HG03469 (cell line): ENCODE results near the gene SNTA1.
"Not testable (repeated sequence)": the region's sequence is repeated elsewhere in the genome, so short reads cannot be mapped to it uniquely, and the experiment has no call there.

Experiments used
- ATAC-seq: cut with Tn5 transposase; IDR thresholded peaks from one replicate; pipeline ENCODE4 v1.9.1; 2021; ENCODE audit warnings: mild to moderate bottlenecking, moderate library complexity, moderate number of reproducible peaks; ENCODE audit not compliant: unreplicated experiment

The SNTA1 gene

DNA sequence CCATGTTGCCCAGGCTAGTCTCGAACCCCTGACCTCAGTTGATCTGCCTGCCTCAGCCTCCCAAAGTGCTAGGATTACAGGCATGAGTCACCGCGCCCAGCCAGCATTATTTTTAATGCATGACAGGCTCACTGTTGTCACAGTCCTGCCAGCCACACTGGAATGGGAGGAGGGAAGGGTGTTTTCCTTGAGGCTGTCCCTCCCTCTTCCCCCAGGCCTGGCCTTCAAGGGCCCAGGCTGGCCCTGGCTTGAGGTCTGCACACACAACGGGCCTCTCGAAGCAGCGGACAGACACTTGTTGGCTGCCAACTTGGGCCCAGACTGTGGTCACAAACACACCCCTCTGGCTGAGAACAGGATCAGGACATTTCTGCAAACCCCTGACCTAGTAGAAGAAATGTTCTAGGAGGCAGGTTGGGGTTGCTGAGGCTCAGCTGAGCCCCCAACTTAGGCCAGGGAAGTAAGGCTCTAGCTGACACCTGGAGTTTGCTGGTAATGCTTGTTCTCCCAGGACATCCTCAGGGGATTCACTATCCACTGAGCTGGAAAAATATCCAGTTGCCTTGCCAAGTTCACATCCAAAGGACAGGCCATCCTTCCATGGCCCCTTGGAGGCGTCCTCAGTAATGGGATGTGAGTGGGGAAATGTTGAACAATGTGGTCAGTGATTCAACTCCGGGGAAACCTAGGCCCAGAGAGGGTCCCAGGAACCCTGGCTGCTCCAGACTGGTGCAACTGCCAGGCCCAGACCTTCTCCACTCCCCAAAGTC, 9.9 kb downstream of the SNTA1 start:
- no peak for ATAC-seq

DNA sequence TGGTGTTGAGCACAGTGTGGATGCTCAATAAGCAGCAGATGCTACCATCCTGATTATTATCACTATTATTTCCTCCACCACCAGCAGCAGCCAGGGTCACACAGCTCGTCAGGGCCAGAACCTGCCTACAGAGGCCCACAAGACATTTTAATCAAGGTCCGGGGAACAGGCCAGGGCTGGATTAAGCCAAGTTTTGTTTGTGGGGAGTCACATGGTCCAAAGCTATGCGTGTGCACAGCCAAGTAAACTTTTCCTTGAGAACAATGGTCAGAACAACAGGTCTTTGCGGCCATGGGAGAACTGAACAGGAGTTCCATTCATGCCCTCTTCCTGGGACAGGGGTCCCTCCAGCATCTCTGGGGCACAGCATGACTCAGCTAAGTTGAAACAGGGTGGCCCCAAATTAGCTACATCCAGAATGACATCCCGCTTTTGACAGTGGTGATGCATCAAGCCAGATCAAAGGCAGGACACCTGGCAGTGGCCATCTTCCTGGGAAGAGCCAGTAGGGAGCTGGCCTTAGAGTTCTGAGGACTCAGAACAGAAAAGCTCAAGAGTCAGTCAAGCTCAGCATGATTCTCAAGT, 11.7 kb downstream of the SNTA1 start:
- ATAC-seq: no peak

DNA sequence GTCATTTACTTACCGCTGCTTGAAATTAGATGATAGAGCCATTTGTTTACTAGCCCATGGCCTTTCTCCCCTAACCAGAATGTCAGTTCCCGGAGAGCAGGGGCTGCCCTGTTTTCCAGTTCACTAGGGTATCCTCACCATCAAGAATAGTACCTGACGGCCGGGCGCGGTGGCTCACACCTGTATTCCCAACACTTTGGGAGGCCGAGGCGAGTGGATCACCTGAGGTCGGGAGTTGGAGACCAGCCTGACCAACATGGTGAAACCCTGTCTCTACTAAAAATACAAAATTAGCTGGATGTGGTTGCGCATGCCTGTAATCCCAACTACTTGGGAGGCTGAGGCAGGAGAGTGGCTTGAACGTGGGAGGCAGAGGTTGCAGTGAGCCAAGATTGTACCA, 19.7 kb downstream of the SNTA1 start:
- ATAC-seq: not testable (repeated sequence)

DNA sequence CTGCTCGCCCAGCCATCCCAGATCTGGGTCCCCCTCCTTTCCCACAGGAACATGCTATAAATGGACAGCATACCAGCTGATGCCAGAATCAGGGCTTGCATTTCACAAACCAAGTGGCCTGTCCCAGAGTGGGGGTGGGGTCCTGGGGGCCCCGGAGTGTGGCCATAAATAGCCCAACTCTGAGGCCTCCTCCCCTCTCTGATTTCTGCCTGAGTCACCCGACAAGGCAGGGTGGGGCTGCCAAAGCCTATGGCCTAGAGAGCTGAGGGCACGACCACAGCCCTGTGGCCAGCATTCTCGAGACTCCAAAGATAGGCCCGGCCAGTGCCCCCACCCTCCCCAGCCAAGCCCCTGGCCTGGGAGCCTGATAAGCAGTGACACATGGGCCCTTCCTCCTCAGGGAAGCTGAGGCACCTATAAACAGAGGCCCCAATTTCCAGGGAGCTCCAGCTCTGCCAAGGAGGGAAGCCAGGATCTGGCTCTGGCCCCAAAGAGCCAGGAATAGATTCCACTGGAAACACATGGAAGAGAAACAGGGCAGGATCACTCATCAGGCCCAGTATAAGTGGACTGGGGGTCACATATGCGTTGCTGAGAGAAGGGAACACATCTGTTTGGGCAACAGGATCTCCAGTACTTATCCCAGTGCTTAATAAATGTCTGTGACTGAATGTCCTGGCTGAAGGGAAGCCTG, 20.3 kb downstream of the SNTA1 start:
- no peak for ATAC-seq

DNA sequence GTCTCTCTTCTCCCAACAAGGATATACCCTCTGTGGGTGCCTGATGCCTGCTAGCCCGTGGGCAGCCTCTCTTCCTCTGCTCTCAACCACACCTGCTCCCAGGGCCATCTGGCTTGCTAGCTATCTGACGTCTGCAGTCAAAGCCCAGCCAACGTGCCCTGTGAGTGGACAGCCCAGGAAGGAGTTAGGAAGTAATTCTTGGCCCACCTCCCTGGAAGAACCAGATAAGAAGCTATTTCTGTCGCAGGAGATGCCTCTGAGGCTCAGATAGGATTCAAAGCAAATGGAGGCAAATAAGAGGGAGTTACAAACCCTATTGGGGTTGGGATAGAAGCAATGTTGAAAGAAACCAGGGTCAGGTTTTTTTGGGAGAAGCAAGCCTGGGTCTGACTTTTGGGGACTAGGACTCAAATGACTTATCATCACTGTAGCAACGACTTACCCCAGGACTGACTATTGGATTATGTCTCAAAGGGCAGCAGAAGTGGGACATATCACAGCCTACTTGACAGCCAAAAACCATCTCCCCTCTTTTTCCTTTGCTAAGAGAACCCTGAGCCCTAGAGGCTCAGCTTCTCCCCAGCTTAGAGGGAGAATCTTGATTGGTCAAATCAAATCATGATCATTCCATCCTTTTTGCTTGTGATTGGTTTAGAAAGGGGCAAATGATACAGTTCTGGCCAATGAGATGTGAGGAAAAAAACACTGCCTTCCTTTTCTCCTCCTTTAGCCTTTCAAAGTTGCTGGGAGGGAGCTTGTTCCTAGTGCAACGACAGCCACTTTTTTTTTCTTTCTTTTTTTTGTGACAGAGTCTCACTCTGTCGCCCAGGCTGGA, 24.2 kb downstream of the SNTA1 start:
- no peak for ATAC-seq

DNA sequence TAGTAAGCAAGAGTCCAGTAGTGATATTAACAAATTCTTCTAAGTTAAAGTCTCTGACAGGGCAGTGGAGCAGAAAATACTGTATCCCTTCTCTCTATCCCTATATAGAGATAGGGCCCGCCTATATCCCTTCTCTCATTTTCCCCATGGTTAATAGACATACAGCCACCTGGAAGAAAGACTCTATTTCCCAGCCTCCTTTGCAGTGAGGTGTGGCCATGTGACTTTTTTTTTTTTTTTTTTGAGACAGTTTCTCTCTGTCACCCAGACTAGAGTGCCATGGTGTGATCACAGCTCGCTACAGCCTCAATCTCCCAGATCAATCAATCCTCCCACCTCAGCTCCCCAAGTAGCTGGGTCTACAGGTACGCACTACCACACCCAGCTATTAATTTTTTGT, 25.5 kb downstream of the SNTA1 start:
- no peak for ATAC-seq

DNA sequence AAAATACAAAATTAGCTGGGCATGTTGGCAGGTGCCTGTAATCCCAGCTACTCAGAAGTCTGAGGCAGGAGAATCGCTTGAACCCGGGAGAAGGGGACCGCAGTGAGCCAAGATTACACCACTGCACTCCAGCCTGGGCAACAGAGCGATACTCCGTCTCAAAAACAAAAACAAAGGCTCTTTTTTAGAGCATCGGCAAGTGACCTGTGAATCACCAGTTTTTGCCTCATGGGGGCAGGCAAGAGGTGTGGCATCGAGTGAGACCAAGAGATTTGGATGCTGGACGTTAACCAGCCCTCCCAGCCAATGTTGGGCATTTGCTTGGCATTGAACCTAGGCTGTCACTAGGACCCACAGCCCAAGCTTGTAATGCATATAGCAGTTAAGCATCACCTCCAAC, 27.6 kb downstream of the SNTA1 start:
- no peak for ATAC-seq

DNA sequence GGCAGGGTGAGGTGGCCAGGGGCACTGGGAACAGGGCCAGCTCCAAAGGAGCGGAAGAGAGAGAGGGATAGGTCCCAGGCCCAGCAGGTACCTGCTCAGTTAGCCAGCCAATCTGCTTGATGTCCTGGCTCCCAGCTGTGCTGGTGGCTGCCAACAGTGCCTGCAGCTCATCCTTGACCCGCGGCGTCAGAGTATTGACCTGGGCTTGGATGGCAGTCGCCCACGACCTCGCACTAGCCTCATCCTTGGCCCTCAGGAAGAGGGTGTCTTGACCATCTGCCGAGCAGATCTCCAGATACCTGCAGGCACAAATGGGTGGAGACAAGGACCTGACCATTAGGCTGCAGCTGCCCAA, 31.1 kb downstream of the SNTA1 start:
- ATAC-seq: no peak

DNA sequence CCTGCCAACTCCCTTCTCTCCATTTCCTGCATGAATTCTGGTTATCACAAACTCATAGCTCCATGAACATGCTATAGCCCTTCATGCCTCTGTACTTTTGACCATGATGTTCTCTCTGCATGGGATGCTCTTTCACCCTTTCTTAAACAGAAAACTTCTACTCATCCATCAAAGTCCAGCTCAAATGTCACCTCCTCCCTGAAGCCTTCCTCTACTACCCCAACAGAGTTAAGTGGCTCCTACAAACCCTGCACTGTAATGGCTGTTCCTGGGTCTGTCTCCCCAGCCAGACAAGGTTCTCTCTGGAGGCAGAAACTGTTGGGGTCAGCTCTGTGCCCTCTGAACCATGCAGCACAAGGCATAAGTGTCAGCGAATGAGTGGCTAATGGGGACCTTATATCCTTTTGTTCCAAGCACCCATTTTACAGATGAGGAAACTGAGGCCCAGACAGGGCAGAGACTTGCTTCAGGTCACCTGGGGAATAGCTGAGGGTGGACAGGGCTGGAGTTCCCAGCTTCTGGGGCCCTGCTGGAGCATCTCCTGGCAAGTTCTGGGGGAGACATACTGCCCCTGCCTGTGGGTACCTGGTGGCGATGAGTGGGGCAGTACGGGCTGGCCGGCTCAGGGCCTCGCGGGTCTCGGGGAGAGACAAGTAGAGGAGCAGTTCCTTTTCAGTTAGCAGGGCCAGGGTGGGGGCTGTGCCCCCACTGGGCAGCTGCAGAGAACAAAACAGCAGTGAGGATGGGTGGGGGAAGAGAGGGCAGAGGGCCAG, 31.7 kb downstream of the SNTA1 start:
- ATAC-seq: no peak

DNA sequence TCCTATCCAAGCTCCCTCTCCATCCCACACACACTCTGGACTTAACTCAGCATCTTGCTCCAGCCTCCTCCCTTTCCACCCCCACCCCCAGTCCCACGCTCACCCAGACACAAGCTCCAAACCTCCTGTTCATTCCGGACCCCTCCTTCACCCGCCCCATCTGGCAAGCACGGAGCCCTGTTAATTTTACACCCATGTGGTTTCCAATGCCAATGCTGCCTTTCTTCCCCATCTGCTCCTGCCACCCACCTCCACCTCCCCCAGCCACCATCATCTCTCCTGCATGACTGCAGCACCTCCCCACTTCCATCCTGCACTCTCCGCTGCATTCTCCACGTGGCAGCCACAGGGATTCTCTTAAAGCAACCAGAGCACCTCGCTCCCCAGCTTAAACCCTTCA, 32.3 kb downstream of the SNTA1 start:
- no peak for ATAC-seq

DNA sequence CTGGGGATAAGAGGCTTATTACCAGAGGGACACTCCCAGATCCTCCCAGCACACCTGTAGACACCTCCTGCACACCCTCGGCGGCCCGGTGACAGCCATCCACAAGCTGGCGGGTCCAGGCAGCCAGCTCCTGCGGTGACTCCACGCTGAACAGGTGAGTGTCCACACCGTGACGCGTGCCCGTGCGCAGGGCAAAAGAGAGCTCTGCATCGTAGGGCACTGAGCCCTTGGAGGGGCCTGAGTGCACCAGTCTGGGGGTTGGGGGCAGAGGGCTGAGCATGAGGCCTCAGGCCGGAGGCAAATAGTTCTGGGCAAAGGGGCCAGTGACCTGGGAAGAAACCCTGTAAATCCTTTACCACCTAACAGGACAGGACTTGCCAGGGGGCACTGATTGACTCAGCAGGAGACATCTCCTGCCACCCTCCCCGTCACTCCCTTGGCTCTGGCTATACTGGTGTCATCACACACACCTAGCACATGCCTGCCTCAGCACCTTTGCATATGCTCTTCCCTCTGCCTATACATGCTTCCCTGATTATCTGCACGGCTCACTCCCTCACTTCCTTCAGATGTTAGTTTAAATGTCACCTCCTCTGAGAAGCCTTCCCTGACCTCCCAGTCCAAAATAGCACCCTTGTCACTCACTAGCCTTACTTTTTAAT, 33.4 kb downstream of the SNTA1 start:
- no peak for ATAC-seq

DNA sequence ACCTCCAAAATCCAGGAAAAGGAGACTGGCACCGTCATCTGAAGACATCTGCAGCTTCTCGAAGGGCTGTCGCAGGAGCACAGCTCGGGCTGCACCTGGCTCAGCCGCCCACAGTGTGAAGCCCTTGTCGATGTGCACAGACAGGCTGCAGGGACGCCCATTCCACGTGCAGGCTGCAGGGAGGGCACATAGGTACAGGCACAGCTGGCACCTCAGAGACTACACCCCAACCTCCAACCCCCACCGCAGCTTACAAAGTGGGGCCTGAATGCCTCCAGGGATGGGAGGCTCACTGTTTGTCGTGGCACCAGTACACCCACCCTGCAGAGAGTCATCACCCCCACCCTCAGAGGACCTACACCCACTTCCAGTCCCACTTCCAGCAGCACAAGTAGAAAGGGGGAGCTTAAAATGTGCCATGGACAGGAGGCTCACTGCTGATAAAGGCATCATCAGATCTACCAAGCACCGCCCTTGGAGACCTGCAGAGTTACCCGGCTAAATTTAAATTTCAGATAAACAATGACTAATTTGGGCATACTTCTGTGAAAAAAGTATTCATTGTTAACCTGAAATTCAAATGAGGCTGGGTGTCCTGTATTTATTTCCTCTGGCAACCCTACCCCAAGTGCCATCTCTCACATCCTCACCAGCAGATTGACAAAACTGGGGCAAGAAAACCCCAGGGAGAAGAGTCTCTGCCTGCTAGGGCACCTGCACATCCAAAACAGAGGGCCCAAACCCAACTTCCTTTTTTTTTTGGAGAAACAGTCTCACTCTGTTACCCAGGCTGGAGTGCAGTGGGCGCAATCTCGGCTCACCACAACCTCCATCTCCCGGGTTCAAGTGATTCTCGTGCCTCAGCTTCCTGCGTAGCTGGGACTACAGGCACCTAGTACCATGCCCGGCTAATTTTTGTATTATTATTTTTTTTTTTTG, 34.6 kb downstream of the SNTA1 start:
- ATAC-seq: no peak

DNA sequence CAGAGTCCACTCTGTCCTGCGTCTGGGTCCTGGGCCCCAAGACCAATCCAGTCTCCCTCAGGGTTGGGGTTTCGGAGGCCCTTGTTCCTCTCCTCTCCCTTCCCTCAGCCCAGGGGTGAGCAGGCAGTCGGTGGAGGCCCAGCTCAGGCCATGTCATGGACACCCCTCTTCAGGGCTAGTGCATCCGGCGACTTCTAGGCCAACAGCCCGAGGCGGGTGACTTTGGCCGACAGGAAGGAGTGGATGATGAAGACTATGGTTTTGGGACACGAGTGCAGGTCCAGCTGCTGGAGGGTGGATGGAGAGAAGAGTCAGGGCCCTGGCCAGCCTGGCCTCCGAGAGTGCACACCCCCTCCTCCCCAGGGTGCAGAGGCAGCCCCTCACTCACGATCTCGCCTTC, 35.2 kb downstream of the SNTA1 start:
- ATAC-seq: no peak

DNA sequence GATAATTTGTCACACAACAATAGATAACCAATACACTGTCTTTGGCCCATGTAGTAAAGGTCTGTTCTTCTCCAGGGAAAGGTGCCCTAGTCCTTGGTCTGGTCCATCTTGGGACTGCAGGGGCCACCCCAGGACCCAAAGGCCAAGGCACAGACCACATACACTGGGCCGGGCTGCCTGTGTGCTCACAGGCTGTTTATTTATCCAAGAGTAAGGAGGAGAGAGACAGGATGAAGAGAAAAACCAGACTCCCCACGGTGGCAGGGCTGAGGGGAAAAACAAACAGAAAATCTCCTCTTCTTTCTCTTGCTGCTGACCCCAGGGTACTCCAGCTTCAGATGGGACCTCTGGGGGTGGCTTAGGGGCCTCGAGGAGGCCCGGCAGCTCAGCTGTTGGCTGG, 35.8 kb downstream of the SNTA1 start:
- ATAC-seq: no peak

DNA sequence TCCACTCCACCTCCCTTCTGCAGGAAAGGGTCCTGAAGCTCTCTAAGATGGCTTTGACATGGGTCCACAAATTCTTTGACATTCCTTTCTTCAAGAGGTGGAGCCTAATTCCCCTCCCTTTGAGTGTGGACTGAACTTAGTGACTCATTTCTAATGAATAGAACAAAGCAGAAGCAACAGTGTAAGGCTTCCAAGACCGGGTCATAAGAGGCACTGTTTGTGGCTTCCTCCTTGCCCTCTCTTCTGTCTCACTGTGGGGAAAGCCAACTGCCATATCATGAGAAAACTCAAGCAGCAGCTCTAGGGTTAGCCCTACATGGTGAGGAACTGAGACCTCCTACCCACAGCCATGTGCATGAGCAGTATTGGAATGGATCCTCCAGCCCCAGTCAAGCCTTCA, 36.3 kb downstream of the SNTA1 start:
- no peak for ATAC-seq

DNA sequence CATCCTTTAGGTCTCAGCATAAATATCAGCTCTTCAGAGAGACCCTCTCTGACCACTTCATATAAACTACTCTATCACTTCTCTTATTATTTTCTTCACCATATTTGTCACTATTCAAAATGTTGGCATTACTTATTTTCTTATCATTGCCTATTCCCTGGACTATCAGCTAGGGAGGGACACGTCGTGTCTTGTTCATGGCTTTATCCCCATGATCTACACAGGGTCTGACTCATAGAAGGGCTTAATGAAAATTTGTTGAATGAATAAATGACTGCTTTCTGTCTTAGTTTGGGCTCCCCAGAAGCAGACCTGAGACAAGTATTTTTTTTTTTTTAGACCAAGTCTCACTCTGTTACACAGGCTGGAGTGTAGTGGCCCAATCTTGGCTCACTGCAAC, 39.3 kb downstream of the SNTA1 start:
- no peak for ATAC-seq

DNA sequence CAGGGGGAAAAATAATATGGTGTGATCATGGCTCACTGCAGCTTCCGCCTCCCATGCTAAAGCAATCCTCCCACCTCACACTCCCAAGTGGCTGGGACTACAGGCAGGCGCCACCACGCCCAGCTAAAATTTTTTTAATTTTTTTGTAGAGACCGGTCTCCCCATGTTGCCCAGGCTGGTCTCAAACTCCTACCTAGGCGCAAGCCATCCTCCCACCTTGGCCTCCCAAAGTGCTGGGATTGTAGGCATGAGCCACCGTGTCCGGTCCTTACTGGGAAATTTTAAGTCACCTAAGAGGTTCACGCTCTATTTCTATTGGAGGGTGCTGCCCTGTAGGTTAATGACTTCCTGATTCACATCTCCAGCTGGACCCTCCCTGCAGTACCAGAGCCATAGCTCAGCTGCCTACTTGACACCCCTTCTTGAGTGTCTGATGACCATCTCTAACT, 41.6 kb downstream of the SNTA1 start:
- no peak for ATAC-seq

DNA sequence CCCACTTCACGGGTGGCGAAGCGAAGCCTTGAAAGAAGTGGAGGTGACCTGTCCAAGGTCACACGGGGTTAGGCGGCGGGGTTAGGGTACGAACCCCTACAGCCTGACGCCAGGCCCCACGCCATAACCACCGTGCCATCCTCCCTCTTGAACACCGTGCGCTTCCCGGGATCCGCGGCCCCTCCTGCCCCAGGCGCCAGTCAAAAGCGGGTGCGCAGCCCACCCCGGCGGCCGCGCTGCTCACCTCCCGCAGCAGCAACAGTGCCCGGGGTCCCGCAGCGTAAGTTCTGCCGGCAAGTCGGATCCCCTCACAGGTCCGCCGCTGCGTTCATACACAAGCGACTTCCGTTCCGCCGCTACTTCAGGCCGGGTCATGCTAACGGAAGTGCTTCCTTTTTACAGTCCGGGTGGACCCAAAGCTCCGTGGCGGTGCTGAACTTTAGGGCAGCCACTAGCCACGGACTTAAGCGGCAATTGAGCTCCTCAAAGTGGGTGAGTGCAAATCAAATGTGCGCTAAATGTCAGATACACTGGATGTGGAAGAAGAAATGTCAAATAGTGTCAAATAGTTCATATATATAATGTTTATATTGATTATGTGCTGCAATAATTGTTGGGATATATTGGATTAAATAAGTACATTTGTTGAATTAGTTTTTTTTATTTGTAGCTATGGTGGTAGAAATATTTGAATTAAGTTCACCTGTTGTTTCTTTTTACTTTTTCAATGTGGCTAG, 42.2 kb downstream of the SNTA1 start, which contains the start of gene CDK5RAP1:
CDK5RAP1 (minus strand) TSS at position 336 of the 737 bp plus-strand sequence. CDS start 4,455 bp downstream, outside the sequence.
- ATAC-seq: peak; percentile 63
